ENCODE results near the gene ADGRE1.

The ADGRE1 gene

DNA sequence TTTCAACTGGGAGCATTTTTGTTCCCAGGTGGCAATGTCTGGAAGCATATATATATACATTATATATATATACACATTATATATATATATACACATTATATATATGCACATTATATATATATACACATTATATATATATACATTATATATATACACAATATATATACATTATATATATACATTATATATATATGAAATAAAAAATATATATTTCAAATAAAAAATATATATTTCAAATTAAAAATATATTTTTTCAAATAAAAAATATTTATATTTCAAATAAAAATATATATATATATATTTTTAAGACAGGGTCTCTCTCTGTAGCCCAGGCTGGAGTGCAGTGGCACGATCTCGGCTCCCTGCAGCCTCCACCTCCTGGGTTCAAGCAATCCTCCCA is 61.5 kb downstream of the ADGRE1 start:
- no peak overlapping the region for H2BK12ac ChIP-seq (ENCODE audit: low read length in 2 of 2)
- H3K27ac ChIP-seq (ENCODE audit: low read length, poor library complexity, severe bottlenecking) = no peak overlapping the region
- H3K18ac ChIP-seq (ENCODE audit: low read depth in 1 of 2, low read length in 2 of 2) = no peak overlapping the region
- DNase-seq = no peak
- H4K91ac ChIP-seq (ENCODE audit: low read length) = no peak overlapping the region
- no peak overlapping the region for H3K4me2 ChIP-seq (ENCODE audit: low read length, poor library complexity, severe bottlenecking)
- H3K23ac ChIP-seq (ENCODE audit: low read length in 2 of 2) = no peak overlapping the region
- WGBS = no CpG with 5 or more reads among the region's 2 CpGs
- H2AK5ac ChIP-seq (ENCODE audit: low read length, severe bottlenecking) = no peak overlapping the region
- no peak overlapping the region for H3K4me3 ChIP-seq (ENCODE audit: insufficient read depth in 1 of 2, low read depth in 1 of 2, low read length in 2 of 2)
- no peak overlapping the region for H3K4ac ChIP-seq (ENCODE audit: low read depth in 1 of 2, low read length in 2 of 2)
- H3K14ac ChIP-seq (ENCODE audit: low read length in 2 of 2) = no peak overlapping the region
- H2BK5ac ChIP-seq (ENCODE audit: low read depth, low read length, poor library complexity, severe bottlenecking) = no peak overlapping the region
- H3K79me1 ChIP-seq (replicated peaks; ENCODE audit: low read length, poor library complexity, severe bottlenecking) = no peaks in the 10 kb centered on the region
- no peak overlapping the region for H3K9ac ChIP-seq (ENCODE audit: low read length)
- H2BK15ac ChIP-seq (ENCODE audit: low read depth, poor library complexity, severe bottlenecking) = no peak overlapping the region
- H2BK120ac ChIP-seq (ENCODE audit: low read depth, low read length) = no peak overlapping the region
- H3K4me1 ChIP-seq (ENCODE audit: control insufficient read depth, insufficient read depth, low read depth, low read length) = peaks cover 1% of the 10 kb centered on the region
- no peaks in the 10 kb centered on the region for H3K27me3 ChIP-seq (ENCODE audit: control insufficient read depth in 1 of 2, insufficient read depth in 1 of 2, low read length in 2 of 2)
- H3K9me3 ChIP-seq (ENCODE audit: control insufficient read depth, low read length) = no peaks in the 10 kb centered on the region
- H4K8ac ChIP-seq (ENCODE audit: low read length) = no peak overlapping the region
- H3K36me3 ChIP-seq (ENCODE audit: control insufficient read depth in 1 of 2, insufficient read depth in 2 of 2, low read depth in 1 of 2, low read length in 2 of 2) = no peaks in the 10 kb centered on the region
- no peak overlapping the region for H2AFZ ChIP-seq (ENCODE audit: low read depth, low read length)

DNA sequence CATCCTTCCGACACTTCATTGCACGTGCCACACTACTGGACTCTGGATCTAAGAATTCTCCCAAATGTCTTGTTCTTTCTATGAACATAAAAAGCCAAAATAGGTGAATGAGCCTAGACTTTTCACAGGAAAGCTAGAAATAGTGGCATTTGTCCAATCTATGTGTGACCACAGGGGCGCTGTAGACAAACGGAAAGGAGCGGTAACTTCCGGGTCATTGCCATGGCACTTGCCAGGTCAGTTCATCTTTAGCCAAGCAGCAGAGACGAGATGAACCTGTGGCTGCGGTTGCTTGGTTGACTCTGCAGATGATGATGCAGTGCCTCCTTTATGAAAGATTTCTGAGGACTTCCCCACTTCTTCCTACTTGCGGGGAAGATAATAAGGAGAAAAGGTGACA is 65.6 kb downstream of the ADGRE1 start:
- Histone ChIP-seq H3K9ac (ENCODE audit: low read length) (no peak overlapping the region), H3K27ac (ENCODE audit: low read length, poor library complexity, severe bottlenecking) (no peak overlapping the region), H2BK12ac (ENCODE audit: low read length in 2 of 2) (no peak overlapping the region), H3K18ac (ENCODE audit: low read depth in 1 of 2, low read length in 2 of 2) (no peak overlapping the region), H3K79me1 (replicated peaks; ENCODE audit: low read length, poor library complexity, severe bottlenecking) (no peaks in the 10 kb centered on the region), H3K14ac (ENCODE audit: low read length in 2 of 2) (no peak overlapping the region), H2AFZ (ENCODE audit: low read depth, low read length) (no peak overlapping the region), H3K4me2 (ENCODE audit: low read length, poor library complexity, severe bottlenecking) (no peak overlapping the region), H3K4me1 (ENCODE audit: control insufficient read depth, insufficient read depth, low read depth, low read length) (no peaks in the 10 kb centered on the region), H3K36me3 (ENCODE audit: control insufficient read depth in 1 of 2, insufficient read depth in 2 of 2, low read depth in 1 of 2, low read length in 2 of 2) (no peaks in the 10 kb centered on the region), H2AK5ac (ENCODE audit: low read length, severe bottlenecking) (no peak overlapping the region), H2BK5ac (ENCODE audit: low read depth, low read length, poor library complexity, severe bottlenecking) (no peak overlapping the region), H3K9me3 (ENCODE audit: control insufficient read depth, low read length) (no peaks in the 10 kb centered on the region), H2BK15ac (ENCODE audit: low read depth, poor library complexity, severe bottlenecking) (no peak overlapping the region), H3K4me3 (ENCODE audit: insufficient read depth in 1 of 2, low read depth in 1 of 2, low read length in 2 of 2) (no peak overlapping the region), H3K23ac (ENCODE audit: low read length in 2 of 2) (no peak overlapping the region), H2BK120ac (ENCODE audit: low read depth, low read length) (no peak overlapping the region), H4K91ac (ENCODE audit: low read length) (no peak overlapping the region), H4K8ac (ENCODE audit: low read length) (no peak overlapping the region), H3K4ac (ENCODE audit: low read depth in 1 of 2, low read length in 2 of 2) (no peak overlapping the region), H3K27me3 (ENCODE audit: control insufficient read depth in 1 of 2, insufficient read depth in 1 of 2, low read length in 2 of 2) (peaks cover 0 to 5% of the 10 kb centered on the region in 2 experiments)
- DNase-seq = no peak
- WGBS = 82% methylated on average over 9 of the region's 9 CpGs

DNA sequence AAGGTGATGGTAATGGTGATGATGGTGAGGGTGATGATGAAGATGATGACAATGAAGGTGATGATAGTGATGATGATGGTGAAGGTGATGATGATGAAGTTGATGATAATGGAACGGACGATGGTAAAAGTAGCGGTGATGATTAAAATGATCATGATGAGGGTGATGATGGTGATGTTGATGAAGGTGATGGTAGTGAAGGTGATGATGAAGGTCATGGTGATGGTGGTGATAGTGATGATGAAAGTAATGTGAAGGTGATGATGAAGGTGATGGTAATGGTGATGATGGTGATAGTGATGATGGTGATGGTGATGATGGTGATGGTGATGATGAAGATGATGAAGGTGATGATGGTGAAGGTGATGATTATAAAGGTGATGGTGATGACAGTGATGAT is 67.7 kb downstream of the ADGRE1 start:
- H3K79me1 ChIP-seq (replicated peaks; ENCODE audit: low read length, poor library complexity, severe bottlenecking) = no peaks in the 10 kb centered on the region
- no peak overlapping the region for H2AFZ ChIP-seq (ENCODE audit: low read depth, low read length)
- H4K8ac ChIP-seq (ENCODE audit: low read length) = no peak overlapping the region
- H3K18ac ChIP-seq (ENCODE audit: low read depth in 1 of 2, low read length in 2 of 2) = no peak overlapping the region
- no peak overlapping the region for H3K27ac ChIP-seq (ENCODE audit: low read length, poor library complexity, severe bottlenecking)
- no peaks in the 10 kb centered on the region for H3K9me3 ChIP-seq (ENCODE audit: control insufficient read depth, low read length)
- 95% methylated on average over 3 of the region's 3 CpGs for WGBS
- H3K4me2 ChIP-seq (ENCODE audit: low read length, poor library complexity, severe bottlenecking) = no peak overlapping the region
- no peak overlapping the region for H3K14ac ChIP-seq (ENCODE audit: low read length in 2 of 2)
- no peak overlapping the region for H4K91ac ChIP-seq (ENCODE audit: low read length)
- H3K4me3 ChIP-seq (ENCODE audit: insufficient read depth in 1 of 2, low read depth in 1 of 2, low read length in 2 of 2) = no peak overlapping the region
- no peak overlapping the region for H2BK5ac ChIP-seq (ENCODE audit: low read depth, low read length, poor library complexity, severe bottlenecking)
- peaks cover 0 to 5% of the 10 kb centered on the region in 2 experiments for H3K27me3 ChIP-seq (ENCODE audit: control insufficient read depth in 1 of 2, insufficient read depth in 1 of 2, low read length in 2 of 2)
- H3K23ac ChIP-seq (ENCODE audit: low read length in 2 of 2) = no peak overlapping the region
- H2BK15ac ChIP-seq (ENCODE audit: low read depth, poor library complexity, severe bottlenecking) = no peak overlapping the region
- H3K4me1 ChIP-seq (ENCODE audit: control insufficient read depth, insufficient read depth, low read depth, low read length) = no peaks in the 10 kb centered on the region
- H3K36me3 ChIP-seq (ENCODE audit: control insufficient read depth in 1 of 2, insufficient read depth in 2 of 2, low read depth in 1 of 2, low read length in 2 of 2) = no peaks in the 10 kb centered on the region
- no peak overlapping the region for H2BK12ac ChIP-seq (ENCODE audit: low read length in 2 of 2)
- no peak overlapping the region for H2BK120ac ChIP-seq (ENCODE audit: low read depth, low read length)
- no peak overlapping the region for H3K4ac ChIP-seq (ENCODE audit: low read depth in 1 of 2, low read length in 2 of 2)
- no peak overlapping the region for H2AK5ac ChIP-seq (ENCODE audit: low read length, severe bottlenecking)
- H3K9ac ChIP-seq (ENCODE audit: low read length) = no peak overlapping the region
- no peak for DNase-seq

DNA sequence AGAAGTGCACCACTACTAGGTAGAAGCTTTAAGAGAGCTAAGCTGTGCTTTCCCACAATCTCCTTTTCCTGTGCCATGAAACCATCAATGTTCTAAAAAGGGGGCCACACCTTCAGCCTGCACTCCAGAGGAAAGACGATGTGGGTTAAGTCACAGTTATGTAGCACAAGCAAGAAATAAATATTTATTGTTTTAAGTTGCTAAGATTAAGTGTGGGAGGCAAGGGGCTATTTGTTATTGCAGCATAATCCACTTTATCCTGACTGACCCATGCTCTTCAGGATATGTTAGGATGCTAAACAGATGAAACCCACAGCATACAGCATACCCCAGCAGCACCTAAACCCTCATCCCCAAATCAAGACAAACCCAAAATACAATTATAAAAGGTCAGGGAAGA is 69.2 kb downstream of the ADGRE1 start:
- Histone ChIP-seq H3K4me2 (ENCODE audit: low read length, poor library complexity, severe bottlenecking) (no peak overlapping the region), H3K23ac (ENCODE audit: low read length in 2 of 2) (no peak overlapping the region), H2BK15ac (ENCODE audit: low read depth, poor library complexity, severe bottlenecking) (no peak overlapping the region), H3K14ac (ENCODE audit: low read length in 2 of 2) (no peak overlapping the region), H4K91ac (ENCODE audit: low read length) (no peak overlapping the region), H2BK12ac (ENCODE audit: low read length in 2 of 2) (no peak overlapping the region), H2BK120ac (ENCODE audit: low read depth, low read length) (no peak overlapping the region), H3K9ac (ENCODE audit: low read length) (no peak overlapping the region), H3K18ac (ENCODE audit: low read depth in 1 of 2, low read length in 2 of 2) (no peak overlapping the region), H4K8ac (ENCODE audit: low read length) (no peak overlapping the region), H3K36me3 (ENCODE audit: control insufficient read depth in 1 of 2, insufficient read depth in 2 of 2, low read depth in 1 of 2, low read length in 2 of 2) (no peaks in the 10 kb centered on the region), H3K79me1 (replicated peaks; ENCODE audit: low read length, poor library complexity, severe bottlenecking) (no peaks in the 10 kb centered on the region), H3K27me3 (ENCODE audit: control insufficient read depth in 1 of 2, insufficient read depth in 1 of 2, low read length in 2 of 2) (peaks cover 0 to 5% of the 10 kb centered on the region in 2 experiments), H3K4ac (ENCODE audit: low read depth in 1 of 2, low read length in 2 of 2) (no peak overlapping the region), H3K9me3 (ENCODE audit: control insufficient read depth, low read length) (peaks cover 12% of the 10 kb centered on the region), H3K27ac (ENCODE audit: low read length, poor library complexity, severe bottlenecking) (no peak overlapping the region), H3K4me3 (ENCODE audit: insufficient read depth in 1 of 2, low read depth in 1 of 2, low read length in 2 of 2) (no peak overlapping the region), H2AFZ (ENCODE audit: low read depth, low read length) (no peak overlapping the region), H2BK5ac (ENCODE audit: low read depth, low read length, poor library complexity, severe bottlenecking) (no peak overlapping the region), H3K4me1 (ENCODE audit: control insufficient read depth, insufficient read depth, low read depth, low read length) (no peaks in the 10 kb centered on the region), H2AK5ac (ENCODE audit: low read length, severe bottlenecking) (no peak overlapping the region)
- WGBS = 0% methylated on average over 1 of the region's 1 CpG
- DNase-seq = no peak

All from mesenchymal stem cell (in vitro differentiated cells and primary cell).